CD4-positive, alpha-beta T cell treated with Interleukin-17A for 4 hours (primary cell): ENCODE measurements around the gene FOSB.

Experiments used
- DNase-seq: peaks from one replicate; pipeline ENCODE4 v3.0.0-alpha.2; 2020; ENCODE audit warnings: mixed read lengths

Gene FOSB

GRCh38 chr19:45469132-45469944, 1.5 kb downstream of the FOSB start:
- peak; percentile 95 for DNase-seq

DNA sequence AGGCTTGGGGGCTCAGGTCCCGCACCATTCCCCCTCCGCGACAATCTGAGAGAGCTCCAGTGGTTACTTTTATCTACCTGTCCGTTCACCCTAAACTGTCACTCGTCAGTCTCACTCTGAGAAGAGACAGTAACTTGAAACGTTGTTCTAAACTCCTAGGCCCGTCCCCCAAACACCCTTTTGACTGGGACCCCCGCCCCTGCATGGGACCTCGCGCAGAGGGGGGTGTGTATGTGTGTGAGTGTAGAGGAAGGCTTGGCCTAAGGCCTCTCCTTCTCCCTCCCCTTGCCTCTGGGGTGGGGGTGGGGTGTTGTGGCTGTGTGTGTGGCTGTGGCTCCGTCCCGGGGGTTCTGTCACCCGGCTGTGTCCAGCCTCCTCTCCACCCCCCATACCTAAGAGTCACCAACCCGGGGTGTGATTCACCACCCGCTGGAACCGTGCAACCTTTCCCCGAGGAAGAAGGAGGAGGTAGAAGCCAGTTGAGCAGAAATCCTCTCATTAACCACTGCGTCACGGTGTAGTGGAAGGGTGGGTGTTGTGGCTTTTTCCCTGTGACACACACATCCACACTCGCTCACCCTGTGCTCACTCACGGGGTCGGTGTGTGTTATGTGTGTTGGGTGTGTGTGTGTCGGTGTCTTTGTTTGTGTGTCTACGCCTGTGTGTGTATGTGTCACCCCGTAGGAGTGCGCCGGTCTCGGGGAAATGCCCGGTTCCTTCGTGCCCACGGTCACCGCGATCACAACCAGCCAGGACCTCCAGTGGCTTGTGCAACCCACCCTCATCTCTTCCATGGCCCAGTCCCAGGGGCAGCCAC, 2.4 kb downstream of the FOSB start:
- no peak for DNase-seq

- DNase-seq, result no peak
Measured at GRCh38 chr19:45470762-45471081, 2.9 kb downstream of the FOSB start.

- no peak for DNase-seq
Measured at GRCh38 chr19:45471111-45471930, 3.5 kb downstream of the FOSB start.

DNA sequence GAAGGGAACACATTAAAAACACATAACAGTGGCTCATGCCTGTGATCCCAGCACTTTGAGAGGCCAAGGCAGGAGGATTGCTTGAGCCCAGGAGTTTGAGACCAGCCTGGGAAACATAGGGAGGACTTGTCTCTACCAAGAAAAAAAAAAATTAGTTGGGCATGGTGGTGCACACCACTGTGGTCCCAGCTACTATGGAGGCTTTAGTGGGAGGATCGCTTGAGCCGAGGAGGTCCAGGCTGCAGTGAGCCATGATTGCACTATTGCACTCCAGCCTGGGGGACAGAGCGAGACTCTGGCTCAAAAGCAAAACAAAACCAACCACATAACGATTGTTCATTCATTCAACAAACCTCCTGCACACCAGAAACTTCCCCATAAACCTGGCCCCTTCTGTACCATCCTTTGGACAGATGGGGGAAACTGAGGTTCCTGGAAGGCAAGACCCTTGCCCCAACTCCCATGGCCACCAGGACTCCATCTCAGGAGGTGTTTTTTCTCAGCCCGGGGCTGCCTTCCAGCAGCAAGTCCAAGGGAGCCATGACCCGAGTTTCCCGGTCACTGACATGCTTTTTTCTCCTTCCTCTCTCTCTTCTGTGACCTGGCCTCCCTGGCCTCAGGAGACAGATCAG, 4.3 kb downstream of the FOSB start:
- DNase-seq, result no peak

GRCh38 chr19:45472563-45473366, 5.0 kb downstream of the FOSB start:
- DNase-seq, result no peak

GRCh38 chr19:45473367-45473681, 5.5 kb downstream of the FOSB start:
- DNase-seq, result no peak

GRCh38 chr19:45473682-45474605, 6.1 kb downstream of the FOSB start:
- DNase-seq, result no peak

DNA sequence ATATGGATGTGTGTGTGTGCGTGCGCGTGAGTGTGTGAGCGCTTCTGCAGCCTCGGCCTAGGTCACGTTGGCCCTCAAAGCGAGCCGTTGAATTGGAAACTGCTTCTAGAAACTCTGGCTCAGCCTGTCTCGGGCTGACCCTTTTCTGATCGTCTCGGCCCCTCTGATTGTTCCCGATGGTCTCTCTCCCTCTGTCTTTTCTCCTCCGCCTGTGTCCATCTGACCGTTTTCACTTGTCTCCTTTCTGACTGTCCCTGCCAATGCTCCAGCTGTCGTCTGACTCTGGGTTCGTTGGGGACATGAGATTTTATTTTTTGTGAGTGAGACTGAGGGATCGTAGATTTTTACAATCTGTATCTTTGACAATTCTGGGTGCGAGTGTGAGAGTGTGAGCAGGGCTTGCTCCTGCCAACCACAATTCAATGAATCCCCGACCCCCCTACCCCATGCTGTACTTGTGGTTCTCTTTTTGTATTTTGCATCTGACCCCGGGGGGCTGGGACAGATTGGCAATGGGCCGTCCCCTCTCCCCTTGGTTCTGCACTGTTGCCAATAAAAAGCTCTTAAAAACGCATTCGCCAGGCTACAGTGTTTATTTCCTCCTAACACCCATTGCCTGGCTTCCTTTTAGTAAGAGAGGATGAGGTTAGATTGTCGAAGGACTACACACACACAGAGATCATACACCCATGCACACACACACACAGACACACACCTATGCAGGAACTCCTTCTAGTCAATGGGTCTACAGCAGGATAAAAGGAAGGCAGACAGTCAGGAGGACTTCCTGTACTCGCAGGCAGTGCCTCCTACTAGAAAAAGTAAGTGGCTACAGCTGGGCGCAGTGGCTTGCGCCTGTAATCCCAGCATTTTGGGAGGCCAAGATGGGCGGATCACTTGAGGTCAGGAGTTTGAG, 7.1 kb downstream of the FOSB start:
- DNase-seq, result no peak

DNA sequence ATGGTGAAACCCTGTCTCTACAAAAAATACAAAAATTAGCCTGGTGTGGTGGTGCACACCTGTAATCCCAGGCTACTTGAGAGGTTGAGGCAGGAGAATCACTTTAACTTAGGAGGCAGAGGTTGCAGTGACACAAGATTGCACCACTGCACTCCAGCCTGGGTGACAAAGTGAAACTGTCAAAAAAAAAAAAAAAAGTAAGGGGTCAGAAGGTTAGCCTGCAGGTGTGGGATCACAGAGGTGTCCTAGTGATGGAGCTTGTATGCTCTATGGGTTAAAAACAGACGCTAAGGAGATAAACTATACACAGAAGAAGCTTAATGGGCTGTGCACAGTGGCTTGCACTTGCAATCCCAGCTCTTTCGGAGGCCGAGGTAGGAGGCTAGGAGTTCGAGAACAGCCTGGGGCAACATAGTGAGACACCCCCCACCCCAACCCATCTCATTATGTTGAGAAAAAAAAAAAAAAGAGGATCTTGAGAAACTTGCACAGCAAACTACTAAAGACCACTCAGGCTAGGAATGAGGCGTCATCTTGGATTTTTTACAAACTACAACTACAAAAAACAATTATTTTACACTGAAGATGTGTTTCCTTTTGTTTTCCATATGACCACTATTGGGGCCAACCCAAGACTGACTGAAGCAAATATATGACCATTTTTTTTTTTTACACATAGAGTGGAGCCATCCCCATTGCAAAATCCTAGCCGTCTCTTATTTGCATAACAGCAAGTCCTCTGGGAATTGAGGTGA, 7.9 kb downstream of the FOSB start:
- DNase-seq, result no peak

DNA sequence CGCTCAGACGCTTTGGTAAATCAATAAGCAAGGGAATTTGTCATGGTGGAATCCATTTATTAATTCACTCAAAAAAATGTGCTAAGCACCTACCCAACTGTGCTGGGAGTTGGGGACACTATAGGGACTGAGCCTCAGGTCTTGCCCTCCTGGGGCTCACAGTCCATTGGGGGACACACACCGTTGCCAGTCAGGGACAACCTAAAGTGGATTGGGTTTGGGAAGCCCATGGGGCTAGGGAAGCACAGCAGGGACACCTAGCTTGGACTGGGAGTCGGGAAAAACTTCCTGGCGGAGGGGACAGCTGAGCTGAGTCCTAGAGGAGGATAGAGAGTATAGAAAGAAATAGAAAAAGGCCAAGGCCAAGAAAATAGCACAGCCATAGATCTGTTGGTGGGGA, 8.5 kb downstream of the FOSB start:
- DNase-seq, result no peak

DNA sequence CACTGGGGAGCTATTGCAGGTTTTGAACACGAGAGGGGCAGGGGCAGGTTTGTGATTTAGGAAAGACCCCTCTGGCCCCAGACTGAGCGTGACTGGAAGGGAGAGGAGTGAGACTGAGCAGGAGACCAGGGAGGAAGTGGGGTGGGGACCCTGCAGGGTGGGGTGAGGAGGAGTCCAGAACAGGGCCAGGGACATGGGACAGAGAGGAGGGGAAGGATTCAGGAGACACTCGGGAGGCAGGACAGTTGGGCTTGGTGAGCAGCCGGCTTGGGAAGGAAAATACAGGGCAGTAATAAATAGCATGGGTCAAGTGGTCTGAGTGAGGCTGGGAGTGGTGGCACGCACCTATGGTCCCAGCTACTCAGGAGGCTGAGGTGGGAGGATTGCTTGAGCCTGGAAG, 9.4 kb downstream of the FOSB start:
- DNase-seq, result no peak

DNA sequence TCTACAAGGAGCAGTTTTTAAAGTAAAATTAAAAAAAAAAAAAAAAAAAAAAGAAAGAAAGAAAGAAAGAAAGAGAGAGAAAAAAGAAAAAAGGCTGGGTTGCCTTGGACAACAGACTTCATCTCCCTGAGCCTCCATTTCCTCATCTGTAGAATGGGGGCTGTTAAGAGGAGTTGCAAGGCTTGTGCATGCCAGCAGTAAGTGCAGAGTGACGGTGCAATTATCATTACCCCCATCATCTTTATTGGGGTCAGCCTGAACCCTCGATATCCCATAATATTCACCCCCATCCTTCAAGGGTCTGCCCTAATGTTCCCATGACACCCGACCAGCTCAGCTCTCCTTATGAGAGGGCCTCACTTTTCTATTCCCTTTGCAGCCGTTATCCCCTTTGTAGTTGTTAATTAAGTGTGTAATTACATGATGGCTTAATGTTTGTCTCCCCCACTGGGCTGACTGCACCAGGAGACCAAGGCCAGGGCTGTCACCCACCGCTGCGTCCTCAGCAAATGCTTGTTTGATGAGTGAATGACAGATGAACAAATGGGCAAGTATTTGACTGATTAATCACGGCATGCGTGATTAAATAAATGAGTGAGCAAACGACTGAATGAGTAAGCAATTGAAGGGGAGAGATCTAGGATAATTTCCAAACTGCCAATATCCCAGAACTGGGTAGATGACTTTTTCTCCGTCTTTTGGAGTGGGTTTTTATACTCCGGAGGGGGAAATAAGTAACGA, 10.1 kb downstream of the FOSB start:
- DNase-seq, result peak; percentile 35

DNA sequence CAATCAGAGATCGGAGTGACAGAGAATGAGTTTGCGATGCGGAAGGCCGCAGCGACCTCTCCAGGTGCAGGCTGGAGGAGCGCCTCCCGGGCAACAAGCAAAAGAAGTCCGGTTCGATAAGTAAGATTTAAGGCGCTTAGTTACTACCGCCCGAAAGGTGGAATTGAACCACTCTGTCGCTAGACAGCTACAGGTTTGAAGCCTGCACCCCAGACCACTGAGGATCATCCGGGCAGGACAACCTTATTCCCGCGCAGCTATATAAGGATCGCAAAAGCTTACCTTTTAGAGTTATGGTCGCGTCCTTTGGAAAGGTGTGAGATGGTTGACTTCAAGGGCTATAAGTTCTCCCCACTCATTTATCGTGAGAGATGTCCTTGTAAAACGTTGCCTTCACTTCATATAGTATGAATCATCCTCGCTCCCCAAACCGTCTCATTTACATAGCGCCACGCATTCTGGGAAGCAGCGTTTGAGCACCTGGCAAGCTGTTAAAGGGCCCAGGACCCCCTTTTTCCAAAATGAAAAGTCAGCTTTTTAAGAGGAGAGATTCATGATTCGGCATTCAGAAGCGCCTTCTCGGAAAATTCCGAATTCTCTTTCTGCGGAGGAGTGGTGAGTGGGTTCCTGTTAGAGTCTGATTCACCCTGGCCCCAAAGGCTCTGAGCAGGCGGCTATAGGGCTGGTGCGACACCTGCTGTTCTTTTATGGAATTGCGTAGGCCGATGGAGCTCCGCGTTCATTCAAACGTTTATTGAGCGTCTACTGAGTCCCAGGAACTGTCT, 10.8 kb downstream of the FOSB start:
- DNase-seq, result peak; percentile 89

DNA sequence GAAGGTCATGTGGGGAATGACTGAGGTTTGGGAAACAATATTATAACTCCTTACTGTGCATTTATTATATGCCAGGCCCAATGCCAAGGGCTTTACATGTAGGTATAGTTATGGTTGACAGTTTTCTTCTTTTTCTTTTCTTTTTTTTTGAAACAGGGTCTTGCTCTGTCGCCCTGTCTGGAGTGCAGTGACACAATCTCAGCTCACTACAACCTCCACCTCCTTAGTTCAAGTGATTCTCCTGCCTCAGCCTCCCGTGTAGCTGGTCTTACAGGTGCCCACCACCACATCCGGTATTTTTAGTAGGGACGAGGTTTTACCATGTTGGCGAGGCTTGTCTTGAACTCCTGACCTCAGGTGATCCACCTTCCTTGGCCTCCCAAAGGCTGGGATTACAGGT, 15.2 kb downstream of the FOSB start:
- DNase-seq, result no peak

- DNase-seq, result no peak
Measured at GRCh38 chr19:45484273-45484945, 16.6 kb downstream of the FOSB start.
